Adrenal gland (tissue), 5 donors: ENCODE data around the gene ZNF592.

Experiments used
- POLR2A ChIP-seq, 2 donors: fragments of 450-650 bp; IDR thresholded peaks; one replicate each; pipeline ENCODE4 v1.6.1; 2017; ENCODE audit warnings: antibody characterized with exemption in 2 of 2, mild to moderate bottlenecking in 2 of 2, moderate library complexity in 1 of 2
- TF ChIP-seq, protein P1 (sequence below), 6 experiments: fragments of 450-650 bp in 4 of 6; fragments of 200-600 bp in 2 of 6; sonication (generic) in 1 of 6; IDR thresholded peaks; 1 replicate in 5 of 6; 2 replicates in 1 of 6; pipeline versions ENCODE4 v1.5.1 to v1.8.0; 2016 to 2021; ENCODE audit warnings: antibody characterized with exemption in 6 of 6, mild to moderate bottlenecking in 2 of 6, moderate library complexity in 1 of 6
- donor health status: DM: no; HTN: no; CAD: no.

DNA sequence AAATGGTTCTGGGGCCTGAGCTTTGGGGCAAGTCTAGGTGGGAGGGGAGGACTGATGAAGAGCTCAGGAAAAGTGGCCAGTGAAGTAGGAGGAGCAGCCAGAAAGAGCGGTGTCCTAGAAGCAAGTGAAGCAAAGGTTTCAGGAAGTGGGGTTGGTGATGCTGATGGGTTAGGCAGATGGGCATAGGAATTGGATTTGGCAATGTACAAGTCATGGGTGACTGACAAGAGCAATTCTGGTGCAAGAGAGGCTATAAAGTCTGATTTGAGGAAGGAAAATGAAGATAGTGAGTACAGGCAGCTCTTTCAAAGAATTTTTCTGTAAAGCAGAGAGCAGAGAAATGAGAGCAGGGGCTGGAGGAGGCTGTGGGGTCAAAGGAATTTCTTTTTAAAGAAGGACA is 88.5 kb downstream of the ZNF592 start:
- TF ChIP-seq, protein P1, sequence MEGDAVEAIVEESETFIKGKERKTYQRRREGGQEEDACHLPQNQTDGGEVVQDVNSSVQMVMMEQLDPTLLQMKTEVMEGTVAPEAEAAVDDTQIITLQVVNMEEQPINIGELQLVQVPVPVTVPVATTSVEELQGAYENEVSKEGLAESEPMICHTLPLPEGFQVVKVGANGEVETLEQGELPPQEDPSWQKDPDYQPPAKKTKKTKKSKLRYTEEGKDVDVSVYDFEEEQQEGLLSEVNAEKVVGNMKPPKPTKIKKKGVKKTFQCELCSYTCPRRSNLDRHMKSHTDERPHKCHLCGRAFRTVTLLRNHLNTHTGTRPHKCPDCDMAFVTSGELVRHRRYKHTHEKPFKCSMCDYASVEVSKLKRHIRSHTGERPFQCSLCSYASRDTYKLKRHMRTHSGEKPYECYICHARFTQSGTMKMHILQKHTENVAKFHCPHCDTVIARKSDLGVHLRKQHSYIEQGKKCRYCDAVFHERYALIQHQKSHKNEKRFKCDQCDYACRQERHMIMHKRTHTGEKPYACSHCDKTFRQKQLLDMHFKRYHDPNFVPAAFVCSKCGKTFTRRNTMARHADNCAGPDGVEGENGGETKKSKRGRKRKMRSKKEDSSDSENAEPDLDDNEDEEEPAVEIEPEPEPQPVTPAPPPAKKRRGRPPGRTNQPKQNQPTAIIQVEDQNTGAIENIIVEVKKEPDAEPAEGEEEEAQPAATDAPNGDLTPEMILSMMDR (IDR thresholded peaks at IDR 0.05) = no peak
- TF ChIP-seq POLR2A (IDR thresholded peaks at IDR 0.05) = no peak
